ENCODE data around the gene TENM4. TPM values are rescaled to one million over a fixed set of nuclear protein-coding genes. Genes with fewer than 3 reads are reported as not detected.

TENM4 gene
- total RNA-seq = 27.2 TPM

- DNase-seq = peak; percentile 31
Observed at GRCh38 chr11:79440571-79441460, at the start of gene TENM4. TENM4 (minus strand) TSS chr11:79441030; CDS start chr11:79069944, 371,086 bp downstream.

- DNase-seq = peak; percentile 2
Observed at GRCh38 chr11:79488286-79488685, 47.5 kb upstream of the TENM4 start.

- no peak for DNase-seq
Observed at GRCh38 chr11:79487412-79487811, 46.6 kb upstream of the TENM4 start.

- no peak for DNase-seq
Observed at GRCh38 chr11:79486242-79486984, 45.6 kb upstream of the TENM4 start.

- DNase-seq = no peak
Observed at GRCh38 chr11:79485694-79486093, 44.9 kb upstream of the TENM4 start.

GRCh38 chr11:79484872-79485271 is 44.0 kb upstream of the TENM4 start:
- DNase-seq = no peak

- no peak for DNase-seq
Observed at GRCh38 chr11:79482800-79483199, 42.0 kb upstream of the TENM4 start.

GRCh38 chr11:79481795-79482194 is 41.0 kb upstream of the TENM4 start:
- DNase-seq = no peak

- DNase-seq = no peak
Observed at GRCh38 chr11:79480864-79481263, 40.0 kb upstream of the TENM4 start.

- no peak for DNase-seq
Observed at GRCh38 chr11:79472819-79473529, 32.1 kb upstream of the TENM4 start.

GRCh38 chr11:79471071-79471844 is 30.4 kb upstream of the TENM4 start:
- no peak for DNase-seq

- DNase-seq = no peak
Observed at GRCh38 chr11:79470161-79470560, 29.3 kb upstream of the TENM4 start.

GRCh38 chr11:79467761-79468160 is 26.9 kb upstream of the TENM4 start:
- no peak for DNase-seq

GRCh38 chr11:79466411-79466810 is 25.6 kb upstream of the TENM4 start:
- DNase-seq = no peak

- no peak for DNase-seq
Observed at GRCh38 chr11:79465160-79465559, 24.3 kb upstream of the TENM4 start.

GRCh38 chr11:79461666-79462645 is 21.1 kb upstream of the TENM4 start:
- no peak for DNase-seq

GRCh38 chr11:79461144-79461543 is 20.3 kb upstream of the TENM4 start:
- DNase-seq = no peak

GRCh38 chr11:79458709-79459108 is 17.9 kb upstream of the TENM4 start:
- no peak for DNase-seq

- no peak for DNase-seq
Observed at GRCh38 chr11:79456501-79456900, 15.7 kb upstream of the TENM4 start.

- DNase-seq = no peak
Observed at GRCh38 chr11:79453617-79454016, 12.8 kb upstream of the TENM4 start.

GRCh38 chr11:79449040-79449439 is 8.2 kb upstream of the TENM4 start:
- no peak for DNase-seq

Data from skin of body (tissue), 2 donors.